HG02938 (cell line): Measurements from ENCODE around the gene MICAL3.
"Not testable (repeated sequence)": the region's sequence is repeated elsewhere in the genome, so short reads cannot be mapped to it uniquely, and the experiment has no call there.

Source experiments
- ATAC-seq: cut with Tn5 transposase; IDR thresholded peaks from one replicate; pipeline ENCODE4 v1.9.1; 2021; ENCODE audit warnings: mild to moderate bottlenecking, moderate library complexity; ENCODE audit not compliant: unreplicated experiment

Gene MICAL3

DNA sequence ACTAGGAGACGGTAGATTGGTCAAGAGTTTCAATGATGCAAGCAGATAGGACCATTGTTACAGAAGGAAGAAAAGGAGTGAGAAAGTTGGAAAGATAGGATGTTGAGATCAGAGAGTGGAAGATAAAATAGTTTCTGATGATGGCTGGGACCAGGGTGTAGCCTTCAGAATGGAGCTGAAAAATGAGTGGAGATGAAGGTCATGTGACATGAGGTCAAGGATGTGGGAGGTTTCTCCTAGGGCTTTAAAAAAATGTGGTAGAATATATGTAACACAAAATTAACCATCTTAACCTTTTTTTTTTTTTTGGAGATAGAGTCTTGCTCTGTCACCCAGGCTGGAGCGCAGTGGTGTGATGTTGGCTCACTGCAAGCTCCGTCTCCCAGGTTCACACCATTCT lies 35.1 kb upstream of the MICAL3 start:
- ATAC-seq: no peak

DNA sequence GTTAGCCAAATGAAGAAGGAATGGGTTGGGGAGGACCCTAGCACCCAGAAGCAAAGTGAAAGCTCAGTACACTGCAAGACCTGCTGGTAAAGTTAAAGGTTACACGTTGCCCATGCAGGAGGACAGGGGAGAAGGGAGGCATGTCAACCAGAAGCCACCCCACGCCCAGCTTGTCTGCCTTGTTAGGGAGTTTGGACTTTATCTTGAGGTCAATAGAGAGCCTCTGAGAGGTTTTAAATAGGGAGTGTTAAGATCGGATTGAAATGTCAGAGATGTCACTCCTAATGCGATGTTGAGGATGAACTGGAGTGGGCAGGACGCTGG lies 34.7 kb upstream of the MICAL3 start:
- no peak for ATAC-seq

DNA sequence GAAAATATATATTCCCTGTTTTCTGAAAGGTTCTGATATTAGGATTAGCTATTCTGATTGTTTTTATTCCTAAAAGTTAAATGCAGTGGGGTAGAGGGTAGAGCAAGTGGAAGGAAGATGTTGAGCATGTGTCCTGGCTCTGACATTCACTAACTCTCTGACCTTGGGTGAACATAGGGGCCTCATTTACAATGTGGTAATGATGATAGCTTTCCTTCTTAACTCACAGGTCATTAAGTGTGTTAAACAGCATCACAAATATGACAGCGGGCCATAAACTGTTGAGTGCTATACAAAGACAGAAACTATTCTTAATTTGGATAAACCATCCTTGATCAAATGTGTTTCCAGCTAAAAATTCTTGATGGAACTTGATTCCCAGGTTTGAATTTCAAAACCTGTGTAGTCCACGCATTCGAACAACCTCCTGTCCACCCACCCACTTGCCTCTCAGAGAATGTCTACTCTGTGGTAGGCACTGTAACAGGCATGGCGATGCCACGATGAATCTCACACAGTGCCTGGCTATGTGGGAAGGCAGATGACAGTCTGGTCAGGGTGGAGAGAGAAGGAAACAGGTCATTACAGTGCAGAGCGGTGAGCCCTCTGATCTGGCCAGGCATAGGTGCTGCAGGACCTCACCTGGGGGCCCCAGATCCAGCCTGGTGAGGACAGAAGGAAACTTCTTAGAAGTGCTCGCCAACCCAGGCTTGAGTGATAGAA lies 34.2 kb upstream of the MICAL3 start:
- ATAC-seq: no peak

DNA sequence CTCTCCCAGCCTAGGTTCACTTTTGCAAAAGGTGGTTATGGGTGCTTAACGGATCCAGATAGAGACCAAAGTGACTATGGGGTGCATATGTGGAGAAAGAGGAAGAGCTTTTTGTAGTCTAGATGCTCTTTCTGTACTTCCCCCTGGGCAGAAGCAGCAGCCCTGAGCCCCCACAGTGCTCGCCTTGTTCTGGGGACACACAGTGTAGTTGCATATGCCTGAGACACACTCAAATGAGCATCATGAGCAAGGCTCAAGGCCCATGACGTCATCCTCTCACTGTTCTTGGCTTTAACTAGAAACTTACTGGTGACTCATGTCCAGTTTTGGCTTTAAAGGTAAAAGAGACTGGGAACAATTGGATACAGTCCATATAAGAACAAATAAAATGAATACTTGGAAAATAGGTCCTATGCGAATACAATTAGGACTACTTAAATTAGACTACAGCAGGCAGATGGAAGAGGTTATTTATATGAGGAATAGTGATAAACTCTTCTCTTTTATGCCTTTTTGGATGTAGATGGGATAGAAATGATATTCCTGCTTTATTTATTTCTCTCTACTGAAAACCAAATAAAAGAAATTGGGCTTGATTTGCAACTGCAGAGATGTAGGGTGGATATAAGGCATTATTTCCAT lies 33.3 kb upstream of the MICAL3 start:
- peak; percentile 55 for ATAC-seq

DNA sequence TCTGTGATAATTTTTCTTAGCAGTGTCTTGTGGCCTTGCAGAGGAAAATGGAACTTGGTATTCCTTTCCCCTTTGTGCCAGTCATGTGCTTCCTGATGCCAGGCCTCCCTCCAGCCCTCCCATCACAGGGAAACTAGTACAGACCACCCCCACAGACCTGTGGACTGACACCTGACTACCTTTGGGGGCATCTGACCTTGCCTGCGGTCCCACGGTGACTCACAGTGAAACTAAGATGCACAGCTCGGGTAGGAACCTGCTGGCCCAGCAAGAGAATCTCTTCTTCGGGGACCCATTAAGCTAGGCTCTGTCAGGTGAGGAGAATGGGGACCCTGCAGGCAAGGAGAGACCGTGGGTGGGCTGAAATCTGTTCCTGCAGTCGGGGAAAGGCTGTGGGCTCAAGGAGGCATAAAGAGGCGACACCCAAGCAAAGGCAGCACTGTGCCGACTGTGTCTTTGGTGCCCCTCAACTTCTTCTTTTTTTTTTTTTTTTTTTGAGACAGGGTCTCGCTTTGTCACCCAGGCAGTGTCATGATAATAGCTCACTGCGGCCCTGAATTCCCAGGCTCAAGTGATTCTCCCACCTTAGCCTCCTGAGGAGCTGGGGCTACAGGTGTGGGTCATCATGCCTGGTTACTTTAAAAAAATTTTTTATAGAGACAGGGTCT lies 32.6 kb upstream of the MICAL3 start:
- ATAC-seq: peak; percentile 60

DNA sequence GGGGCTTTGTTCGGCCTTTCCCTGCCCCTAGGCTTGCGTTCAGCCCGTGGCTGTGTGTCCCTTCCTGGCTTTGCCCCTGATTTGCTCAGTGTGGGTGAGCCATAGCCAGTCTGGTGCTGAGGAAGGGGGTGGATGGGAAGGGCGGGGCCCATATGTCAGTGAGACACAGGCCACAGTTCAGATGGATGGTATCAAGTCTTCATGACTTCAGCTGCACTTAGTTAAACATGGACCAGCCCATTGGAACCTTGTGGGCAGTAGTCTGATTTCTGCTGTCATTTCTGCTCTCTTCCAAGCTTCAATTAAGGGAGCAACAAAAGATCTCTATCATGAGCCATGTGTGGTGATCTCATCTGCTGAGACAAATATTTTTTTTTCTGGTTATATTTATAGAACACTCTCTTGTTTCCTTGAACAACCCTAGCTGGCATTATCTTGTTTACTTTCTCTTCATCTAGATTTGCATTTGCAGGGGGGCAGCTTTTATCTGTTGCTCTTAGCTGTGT lies 31.9 kb upstream of the MICAL3 start:
- no peak for ATAC-seq

DNA sequence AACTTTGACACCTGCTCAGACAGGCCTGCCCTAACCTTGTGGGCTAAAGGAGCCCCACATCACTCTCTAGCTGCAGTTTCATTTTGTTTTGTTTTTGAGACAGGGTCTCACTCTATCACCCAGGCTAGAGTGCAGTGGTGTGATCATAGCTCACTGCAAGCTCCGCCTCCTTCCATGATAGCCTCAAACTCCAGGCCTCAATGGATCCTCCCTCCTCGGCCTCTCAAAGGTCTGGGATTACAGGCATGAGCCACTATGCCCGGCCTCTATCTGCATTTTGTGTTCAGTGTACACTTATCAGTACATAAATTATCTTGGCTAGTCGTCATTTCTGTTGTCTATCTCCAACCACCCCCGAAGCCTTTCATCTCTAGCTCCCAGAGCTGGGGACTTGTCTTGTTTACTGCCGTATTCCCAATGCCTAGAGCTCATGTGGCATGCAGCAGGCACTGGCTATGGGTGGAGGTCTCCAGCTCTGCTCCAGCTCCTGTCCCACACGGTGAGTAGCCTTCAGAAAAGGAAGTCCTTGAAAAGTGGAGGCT lies 31.3 kb upstream of the MICAL3 start:
- no peak for ATAC-seq

DNA sequence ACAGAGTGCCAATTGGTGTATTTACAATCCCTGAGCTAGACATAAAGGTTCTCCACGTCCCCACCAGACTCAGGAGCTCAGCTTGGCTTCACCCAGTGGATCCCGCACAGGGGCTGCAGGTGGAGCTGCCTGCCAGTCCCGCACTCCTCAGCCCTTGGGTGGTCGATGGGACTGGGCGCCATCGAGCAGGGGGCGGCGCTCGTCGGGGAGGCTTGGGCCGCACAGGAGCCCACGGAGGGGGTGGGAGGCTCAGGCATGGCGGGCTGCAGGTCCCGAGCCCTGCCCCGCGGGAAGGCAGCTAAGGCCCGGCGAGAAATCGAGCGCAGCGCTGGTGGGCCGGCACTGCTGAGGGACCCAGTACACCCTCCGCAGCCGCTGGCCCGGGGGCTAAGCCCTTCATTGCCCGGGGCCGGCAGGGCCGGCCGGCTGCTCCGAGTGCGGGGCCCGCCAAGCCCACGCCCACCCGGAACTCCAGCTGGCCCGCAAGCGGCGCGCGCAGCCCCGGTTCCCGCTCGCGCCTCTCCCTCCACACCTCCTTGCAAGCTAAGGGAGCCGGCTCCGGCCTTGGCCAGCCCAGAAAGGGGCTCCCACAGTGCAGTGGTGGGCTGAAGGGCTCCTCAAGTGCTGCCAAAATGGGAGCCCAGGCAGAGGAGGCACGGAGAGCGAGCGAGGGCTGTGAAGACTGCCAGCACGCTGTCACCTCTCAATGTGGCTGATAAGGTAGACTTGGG lies 29.0 kb upstream of the MICAL3 start:
- ATAC-seq: not testable (repeated sequence)

DNA sequence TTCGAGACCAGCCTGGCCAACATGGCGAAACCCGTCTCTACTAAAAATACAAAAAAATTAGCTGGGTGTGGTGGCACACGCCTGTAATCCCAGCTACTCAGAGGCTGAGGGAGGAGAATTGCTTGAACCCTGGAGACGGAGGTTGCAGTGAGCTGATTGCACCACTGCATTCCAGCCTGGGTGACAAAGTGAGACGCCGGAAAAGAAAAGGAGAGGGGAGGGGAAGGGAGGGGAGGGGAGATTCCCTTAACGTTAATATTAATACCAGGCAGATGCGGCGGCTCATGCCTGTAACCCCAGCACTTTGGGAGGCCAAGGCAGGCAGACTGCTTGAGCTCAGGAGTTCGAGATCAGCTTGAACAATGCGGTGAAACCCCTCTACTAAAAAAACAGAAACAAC lies 26.8 kb upstream of the MICAL3 start:
- not testable (repeated sequence) for ATAC-seq

DNA sequence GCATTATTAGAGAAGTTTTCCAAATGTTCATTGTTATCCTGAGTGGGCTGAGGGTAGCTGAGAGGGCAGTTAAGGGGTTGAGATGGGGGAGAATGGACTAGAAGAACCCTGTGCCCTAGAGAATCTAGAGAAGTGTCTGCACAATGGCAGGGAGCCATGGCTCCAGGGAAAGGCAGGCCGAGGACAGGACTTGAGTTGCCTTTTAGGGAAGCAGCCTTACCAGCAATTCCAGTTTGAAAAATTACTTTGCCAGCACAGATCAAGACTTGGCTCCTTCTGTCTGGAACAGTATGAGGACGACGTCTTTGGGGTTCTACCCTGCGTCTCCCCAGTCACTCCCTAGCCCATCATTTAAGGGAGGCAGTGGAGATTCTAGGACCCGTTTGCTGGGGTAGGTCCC lies 25.7 kb upstream of the MICAL3 start:
- no peak for ATAC-seq

DNA sequence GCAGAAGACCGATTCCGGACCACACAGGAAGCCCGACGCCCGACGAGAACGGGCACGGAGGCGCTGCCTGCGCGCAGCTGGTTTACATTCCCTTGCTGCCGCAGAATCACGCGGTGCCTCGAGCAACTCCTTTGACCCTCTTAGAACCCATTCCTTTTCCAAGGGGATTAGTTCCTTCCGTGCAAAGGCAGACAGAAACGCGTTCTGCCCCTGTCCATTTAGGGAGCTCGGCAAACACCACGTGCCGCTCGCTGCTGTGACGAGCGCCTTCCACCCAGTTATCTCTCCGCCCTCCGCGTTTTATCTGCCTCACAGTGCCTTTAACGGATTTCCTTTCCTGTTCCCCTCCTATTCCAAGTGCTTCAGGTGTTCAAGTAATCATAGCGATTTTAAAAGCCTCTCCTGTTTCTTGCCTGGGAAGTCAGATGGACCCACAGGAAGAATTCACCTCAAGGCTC lies 24.1 kb upstream of the MICAL3 start:
- ATAC-seq: no peak

DNA sequence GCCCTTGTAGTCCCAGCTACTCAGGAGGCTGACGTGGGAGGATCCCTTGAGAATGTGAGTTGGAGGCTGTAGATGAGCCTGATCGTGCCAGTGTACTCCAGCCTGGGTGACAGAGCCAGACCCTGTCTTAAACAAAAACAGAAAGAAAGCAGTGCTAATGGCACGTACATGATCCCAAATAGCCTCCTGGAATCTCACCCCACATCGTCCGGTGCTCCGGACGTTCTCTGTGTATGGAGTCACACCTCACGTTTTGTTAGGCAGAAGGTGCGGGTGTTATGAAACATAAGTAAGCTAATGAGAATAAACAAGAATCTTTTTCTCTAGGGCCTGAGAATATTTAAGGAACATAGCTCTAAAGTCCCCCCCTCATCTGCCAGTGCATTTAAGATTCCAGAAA lies 23.7 kb upstream of the MICAL3 start:
- ATAC-seq: no peak

DNA sequence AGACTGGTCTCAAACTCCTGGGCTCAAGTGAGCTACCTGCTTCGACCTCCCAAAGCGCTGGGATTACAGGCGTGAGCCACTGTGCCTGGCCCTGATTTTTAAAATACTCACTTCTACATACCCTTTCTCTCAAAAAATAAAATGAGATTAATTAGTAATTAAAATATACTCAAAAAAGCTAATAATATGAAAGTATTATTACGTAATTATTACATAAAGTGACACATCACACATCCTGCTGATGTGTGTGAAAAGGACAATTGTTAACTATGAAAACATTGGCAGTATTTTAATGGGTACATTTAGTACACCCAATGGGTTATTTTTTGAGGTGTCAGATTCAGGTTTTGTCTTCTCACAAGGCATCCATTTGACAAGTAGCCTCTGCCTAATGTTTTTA lies 21.4 kb upstream of the MICAL3 start:
- no peak for ATAC-seq

DNA sequence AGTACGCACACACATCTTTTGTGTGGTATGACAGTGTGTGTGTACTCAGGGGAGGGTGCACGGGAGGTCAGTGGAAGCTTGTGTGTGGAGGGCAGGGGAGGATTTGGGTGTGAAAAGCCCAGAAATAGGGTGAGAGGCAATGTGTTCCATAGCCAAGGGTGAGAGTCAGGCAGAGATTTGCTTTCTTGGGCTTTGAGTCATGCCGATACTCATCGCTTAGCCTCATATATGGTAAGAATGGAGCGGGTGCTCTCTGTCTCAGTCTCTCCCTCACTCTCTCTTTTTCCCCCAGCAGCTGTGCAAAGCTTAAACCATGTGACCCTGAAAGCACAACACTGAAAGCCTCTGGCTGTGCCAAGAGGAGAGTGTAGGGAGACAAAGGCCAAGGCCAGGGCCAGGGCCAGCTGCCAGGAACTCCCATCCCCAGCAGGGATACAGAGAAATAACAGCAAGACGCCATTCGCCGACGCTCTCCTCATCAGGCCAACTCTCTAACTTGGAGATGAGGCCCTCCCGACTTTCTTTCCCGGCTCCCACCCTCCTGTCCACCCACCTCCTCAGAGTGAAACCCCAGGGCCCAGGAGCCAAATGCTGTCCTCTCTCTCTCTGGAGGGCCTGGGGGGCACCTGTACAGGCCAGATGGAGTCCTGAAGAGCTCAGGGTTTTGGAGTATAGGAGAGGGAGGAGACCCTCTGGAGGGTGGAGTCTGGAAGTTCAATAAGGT lies 20.3 kb upstream of the MICAL3 start:
- ATAC-seq: no peak

DNA sequence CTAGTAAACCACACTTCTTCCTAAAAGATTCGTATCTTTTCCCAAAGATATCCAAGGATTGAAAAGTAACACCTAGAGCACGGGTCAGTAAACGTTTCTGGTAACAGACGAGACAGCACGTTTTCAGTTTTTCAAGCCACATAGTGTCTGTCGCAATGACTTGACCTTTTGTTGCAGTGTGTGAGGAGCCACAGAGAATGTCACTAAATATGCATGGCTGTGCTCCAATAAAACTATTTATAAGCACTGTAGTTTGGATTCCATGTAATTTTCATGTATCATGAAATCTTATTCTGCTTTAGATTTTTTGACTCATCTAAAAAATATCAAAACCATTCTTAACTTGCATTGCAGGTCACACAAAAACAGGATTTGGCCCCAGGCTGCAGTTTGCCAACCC lies 18.3 kb upstream of the MICAL3 start:
- ATAC-seq: no peak

DNA sequence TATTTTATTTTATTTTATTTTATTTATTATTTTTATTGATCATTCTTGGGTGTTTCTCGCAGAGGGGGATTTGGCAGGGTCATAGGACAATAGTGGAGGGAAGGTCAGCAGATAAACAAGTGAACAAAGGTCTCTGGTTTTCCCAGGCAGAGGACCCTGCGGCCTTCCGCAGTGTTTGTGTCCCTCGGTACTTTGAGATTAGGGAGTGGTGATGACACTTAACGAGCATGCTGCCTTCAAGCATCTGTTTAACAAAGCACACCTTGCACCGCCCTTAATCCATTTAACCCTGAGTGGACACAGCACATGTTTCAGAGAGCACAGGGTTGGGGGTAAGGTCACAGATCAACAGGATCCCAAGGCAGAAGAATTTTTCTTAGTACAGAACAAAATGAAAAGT lies 16.5 kb upstream of the MICAL3 start:
- not testable (repeated sequence) for ATAC-seq

DNA sequence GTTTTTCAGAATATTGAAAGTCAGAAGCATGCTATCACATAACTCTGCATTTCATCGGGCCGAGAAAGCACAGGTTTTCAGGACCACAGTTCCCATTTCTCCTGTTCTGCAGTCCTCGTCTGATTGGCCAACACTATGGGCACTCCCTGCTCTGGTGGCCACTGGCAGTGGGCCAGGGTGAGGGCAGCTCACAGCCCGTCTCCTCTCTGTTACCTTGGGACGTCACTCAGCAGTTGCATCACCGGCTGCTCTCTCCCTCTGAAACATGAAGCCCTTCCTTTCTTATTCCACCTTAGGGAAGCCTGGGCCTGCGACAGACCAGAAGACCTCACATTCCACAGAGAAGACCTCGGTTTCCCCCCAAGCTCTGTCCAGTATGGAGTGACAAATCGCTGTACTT lies 11.4 kb upstream of the MICAL3 start:
- ATAC-seq: no peak

DNA sequence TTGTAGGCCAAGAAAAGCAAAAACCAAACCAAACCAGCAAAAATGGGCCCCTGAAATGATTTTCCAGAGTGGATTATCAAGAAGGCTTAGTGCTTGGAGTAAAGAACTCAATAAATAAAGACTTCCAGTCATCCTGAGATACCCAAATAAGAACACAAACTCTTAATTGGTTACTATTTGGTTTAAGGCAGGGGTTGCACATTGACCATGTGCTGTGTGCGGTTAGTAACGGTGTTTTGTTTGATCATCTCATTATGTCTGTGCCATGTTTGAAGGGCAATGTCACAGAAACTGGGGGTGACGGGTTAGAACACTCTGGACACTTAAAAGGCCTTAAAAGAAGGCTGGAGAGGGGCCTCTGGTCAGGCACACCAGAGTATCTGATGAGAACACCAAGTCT lies 9.7 kb upstream of the MICAL3 start:
- ATAC-seq: no peak

DNA sequence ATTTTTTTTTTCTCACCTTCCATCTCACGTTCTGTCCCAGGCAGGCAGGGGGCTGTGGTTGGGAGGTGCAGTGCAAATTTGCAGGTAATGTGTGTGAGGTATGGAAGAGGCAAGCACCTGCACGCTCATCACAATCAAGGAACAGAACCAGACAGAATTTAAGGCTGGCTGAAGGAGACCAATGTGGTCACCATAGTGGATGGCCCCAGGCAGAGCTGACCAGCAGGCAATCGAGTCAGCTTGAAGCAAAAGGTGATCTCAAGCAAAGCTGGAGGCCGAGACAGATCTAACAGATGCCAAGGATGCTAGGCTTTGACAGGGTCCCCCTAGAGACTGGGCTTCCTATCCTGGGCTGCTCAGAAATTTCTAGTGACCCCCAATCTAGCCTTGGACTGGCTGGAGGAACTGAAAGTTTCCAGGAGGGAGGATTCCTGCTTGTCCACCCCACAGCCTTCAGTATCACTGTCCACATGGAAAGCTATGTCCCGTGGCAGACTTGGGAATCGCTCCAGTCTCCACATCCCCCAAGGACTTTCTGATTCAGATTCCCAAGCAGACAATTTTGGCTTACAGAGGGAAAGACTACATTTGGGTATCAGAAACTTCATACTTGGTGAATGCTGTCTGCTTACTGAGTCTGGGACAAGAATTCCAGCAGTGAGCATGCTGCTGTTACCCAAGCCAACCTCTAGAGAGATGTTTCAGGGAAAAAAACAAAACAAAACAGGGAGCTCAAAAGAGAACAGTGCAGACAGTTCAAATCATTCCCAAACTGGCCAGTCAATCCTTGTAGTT lies 9.0 kb upstream of the MICAL3 start:
- ATAC-seq: no peak
